Transverse colon (tissue), 3 donors: ENCODE results near the gene LYZL1.

Experiments used
- POLR2A ChIP-seq: fragments of 450-650 bp; IDR thresholded peaks from one replicate; pipeline ENCODE4 v1.6.1; 2016; ENCODE audit warnings: antibody characterized with exemption, mild to moderate bottlenecking, moderate library complexity
- TF ChIP-seq, protein P1 (sequence below), 5 experiments: fragments of 200-600 bp in 3 of 5; fragments of 450-650 bp in 2 of 5; sonication (generic) in 3 of 5; IDR thresholded peaks; 1 replicate in 2 of 5; 2 replicates in 3 of 5; pipeline ENCODE4 v1.5.1; 2016 to 2017; ENCODE audit warnings: antibody characterized with exemption in 5 of 5, inconsistent platforms in 3 of 5, mild to moderate bottlenecking in 2 of 5, moderate library complexity in 1 of 5

GRCh38 chr10:29276251-29276850 is 12.5 kb upstream of the LYZL1 start:
- TF ChIP-seq, protein P1, sequence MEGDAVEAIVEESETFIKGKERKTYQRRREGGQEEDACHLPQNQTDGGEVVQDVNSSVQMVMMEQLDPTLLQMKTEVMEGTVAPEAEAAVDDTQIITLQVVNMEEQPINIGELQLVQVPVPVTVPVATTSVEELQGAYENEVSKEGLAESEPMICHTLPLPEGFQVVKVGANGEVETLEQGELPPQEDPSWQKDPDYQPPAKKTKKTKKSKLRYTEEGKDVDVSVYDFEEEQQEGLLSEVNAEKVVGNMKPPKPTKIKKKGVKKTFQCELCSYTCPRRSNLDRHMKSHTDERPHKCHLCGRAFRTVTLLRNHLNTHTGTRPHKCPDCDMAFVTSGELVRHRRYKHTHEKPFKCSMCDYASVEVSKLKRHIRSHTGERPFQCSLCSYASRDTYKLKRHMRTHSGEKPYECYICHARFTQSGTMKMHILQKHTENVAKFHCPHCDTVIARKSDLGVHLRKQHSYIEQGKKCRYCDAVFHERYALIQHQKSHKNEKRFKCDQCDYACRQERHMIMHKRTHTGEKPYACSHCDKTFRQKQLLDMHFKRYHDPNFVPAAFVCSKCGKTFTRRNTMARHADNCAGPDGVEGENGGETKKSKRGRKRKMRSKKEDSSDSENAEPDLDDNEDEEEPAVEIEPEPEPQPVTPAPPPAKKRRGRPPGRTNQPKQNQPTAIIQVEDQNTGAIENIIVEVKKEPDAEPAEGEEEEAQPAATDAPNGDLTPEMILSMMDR (IDR thresholded peaks at IDR 0.05) = no peak
- TF ChIP-seq POLR2A = no peak
